ENCODE results near the gene ARHGAP12.
"Not testable (repeated sequence)": the region's sequence is repeated elsewhere in the genome, so short reads cannot be mapped to it uniquely, and the experiment has no call there.

Gene ARHGAP12

DNA sequence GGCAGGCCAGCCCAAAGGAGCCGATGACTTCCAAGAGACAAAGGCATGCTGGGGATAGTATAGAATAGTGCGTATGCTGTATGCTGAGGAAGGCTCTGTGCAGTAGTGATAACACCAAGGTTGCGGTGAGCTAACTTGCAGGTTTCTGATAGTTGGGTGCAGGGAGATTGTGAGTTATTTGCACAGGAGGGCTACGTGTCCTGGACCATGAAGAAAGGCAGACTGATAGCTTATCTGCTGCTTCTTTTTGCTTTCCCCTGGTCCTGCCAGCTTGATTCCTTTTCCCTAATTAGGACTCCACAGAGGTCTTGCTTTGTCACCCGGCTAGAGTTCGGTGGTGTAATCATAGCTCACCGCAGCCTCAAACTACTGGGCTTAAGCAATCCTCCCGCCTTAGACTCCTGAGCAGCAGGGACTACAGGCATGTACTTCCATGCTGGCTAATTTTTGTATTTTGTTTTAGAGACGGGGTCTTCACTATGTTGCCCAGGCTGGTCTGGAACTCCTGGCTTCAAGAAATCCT, 43.9 kb upstream of the ARHGAP12 start:
- DNase-seq (ENCODE audit: low spot score) = no peak
- in situ Hi-C loops (cut with MboI; ENCODE audit: low sequenced_read_pairs, unreplicated experiment) = no loop called here
- TF ChIP-seq, protein P1, sequence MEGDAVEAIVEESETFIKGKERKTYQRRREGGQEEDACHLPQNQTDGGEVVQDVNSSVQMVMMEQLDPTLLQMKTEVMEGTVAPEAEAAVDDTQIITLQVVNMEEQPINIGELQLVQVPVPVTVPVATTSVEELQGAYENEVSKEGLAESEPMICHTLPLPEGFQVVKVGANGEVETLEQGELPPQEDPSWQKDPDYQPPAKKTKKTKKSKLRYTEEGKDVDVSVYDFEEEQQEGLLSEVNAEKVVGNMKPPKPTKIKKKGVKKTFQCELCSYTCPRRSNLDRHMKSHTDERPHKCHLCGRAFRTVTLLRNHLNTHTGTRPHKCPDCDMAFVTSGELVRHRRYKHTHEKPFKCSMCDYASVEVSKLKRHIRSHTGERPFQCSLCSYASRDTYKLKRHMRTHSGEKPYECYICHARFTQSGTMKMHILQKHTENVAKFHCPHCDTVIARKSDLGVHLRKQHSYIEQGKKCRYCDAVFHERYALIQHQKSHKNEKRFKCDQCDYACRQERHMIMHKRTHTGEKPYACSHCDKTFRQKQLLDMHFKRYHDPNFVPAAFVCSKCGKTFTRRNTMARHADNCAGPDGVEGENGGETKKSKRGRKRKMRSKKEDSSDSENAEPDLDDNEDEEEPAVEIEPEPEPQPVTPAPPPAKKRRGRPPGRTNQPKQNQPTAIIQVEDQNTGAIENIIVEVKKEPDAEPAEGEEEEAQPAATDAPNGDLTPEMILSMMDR (IDR thresholded peaks at IDR 0.05; ENCODE audit: borderline replicate concordance, control extremely low read depth, extremely low read depth, insufficient read depth, missing control alignments) = no peak

DNA sequence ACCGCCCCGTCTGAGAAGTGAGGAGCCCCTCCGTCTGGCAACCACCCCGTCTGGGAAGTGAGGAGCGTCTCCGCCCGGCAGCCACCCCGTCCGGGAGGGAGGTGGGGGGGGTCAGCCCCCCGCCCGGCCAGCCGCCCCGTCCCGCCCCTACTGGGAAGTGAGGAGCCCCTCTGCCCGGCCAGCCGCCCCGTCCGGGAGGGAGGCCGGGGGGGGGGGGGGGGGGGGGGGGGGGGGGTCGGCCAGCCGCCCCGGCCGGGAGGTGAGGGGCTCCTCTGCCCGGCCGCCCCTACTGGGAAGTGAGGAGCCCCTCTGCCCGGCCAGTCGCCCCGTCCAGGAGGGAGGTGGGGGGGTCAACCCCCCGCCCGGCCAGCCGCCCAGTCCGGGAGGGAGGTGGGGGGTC, 41.2 kb upstream of the ARHGAP12 start:
- DNase-seq (ENCODE audit: low spot score); in situ Hi-C loops (cut with MboI; ENCODE audit: low sequenced_read_pairs, unreplicated experiment): not testable (repeated sequence)

DNA sequence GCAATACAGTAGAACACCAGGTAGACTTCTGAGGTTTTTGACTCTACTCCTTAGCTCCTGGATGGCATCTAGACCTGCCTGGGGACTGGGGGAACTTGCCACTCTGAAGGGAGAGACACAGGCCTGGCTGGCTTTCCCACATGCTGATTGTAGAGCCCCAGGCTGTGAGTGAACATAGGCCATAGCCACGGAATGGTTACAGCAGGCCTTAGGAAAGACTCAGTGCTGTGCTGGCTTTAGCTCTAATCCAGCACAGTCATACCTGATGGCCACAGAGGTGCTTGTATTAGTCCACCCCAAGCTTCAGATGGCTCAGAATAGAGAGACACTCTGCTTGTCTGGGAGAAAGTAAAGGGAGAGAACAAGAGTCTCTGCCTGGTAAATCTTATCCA, 35.0 kb upstream of the ARHGAP12 start:
- TF ChIP-seq, protein P1 (IDR thresholded peaks at IDR 0.05; ENCODE audit: borderline replicate concordance, control extremely low read depth, extremely low read depth, insufficient read depth, missing control alignments) = no peak
- no peak for DNase-seq (ENCODE audit: low spot score)
- in situ Hi-C loops (cut with MboI; ENCODE audit: low sequenced_read_pairs, unreplicated experiment) = no loop called here

DNA sequence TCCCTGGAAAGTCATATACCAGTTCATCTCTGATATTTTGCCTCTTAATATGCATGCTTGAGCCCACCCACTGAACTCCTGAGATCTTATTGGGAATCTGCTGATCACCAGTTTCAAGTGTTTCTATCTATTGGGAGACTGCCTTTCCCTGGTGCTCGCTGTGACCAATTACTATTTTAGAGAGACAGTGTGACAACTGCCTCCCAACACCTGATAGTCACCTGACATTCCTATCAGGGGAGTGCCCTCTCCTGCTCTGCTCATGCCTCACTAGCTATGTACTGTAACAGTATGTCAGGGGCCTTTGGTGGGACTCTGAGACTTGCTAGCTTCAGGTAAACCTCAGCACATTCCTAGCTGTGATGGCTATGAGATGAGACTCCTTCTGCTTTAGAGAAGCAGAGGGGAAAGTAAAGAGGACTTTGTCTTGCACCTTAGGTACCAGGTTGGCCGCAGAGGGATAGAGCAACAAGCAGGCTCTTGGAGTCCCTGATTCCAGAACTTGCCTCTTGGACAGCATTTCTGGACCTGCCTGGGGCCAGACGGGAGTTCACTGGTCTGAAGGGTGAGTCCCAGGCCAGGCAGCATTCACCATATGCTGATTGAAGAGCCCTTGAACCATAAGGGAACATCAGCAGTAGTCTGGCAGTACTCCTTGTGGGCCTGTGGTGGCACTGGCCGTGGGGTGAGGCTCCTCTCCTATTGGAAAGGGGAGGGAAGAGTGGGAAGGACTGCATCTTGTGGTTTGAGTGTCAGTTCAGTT, 34.4 kb upstream of the ARHGAP12 start:
- TF ChIP-seq, protein P1 (IDR thresholded peaks at IDR 0.05; ENCODE audit: borderline replicate concordance, control extremely low read depth, extremely low read depth, insufficient read depth, missing control alignments) = no peak
- DNase-seq (ENCODE audit: low spot score) = no peak
- in situ Hi-C loops (cut with MboI; ENCODE audit: low sequenced_read_pairs, unreplicated experiment) = no loop called here

DNA sequence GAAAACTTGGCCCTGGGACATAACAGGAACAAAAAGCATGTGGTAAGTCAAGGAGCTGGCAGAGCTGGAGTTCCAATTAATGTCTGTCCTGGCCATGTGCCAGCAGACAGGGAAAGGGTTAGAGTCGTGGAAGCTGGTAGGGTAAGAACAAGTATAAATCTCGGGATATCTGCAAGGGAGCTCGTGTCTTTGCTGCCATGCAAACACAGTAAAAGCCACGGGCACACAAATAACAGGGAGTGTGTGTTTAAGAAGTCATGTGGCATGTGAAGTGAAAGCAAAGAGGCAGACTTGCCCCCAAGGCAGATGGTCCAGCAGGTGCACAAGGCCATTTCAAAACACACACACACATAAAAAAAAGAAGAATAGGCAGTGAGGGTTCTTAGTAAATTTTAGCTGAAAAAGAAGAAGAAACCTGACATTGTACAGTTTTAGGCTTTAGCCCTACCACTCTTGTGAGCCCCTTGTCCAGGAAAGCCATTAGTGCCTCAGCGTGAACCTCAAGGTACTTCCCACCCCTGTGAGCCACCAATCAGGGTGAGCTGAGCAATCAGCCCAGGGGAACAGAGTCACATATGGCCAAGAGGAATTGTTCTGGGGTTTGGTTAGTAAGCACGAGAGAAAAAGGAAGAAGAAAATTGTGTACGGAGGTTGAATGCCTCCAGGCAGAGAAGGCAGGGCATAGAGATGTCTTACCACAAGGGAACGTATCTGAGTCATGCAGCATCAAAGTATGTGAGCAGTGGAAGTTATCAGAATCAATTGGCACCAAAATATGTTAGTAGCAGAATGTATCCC, 32.8 kb upstream of the ARHGAP12 start:
- DNase-seq (ENCODE audit: low spot score) = peak; percentile 20
- in situ Hi-C loops (cut with MboI; ENCODE audit: low sequenced_read_pairs, unreplicated experiment) = no loop called here
- TF ChIP-seq, protein P1 (IDR thresholded peaks at IDR 0.05; ENCODE audit: borderline replicate concordance, control extremely low read depth, extremely low read depth, insufficient read depth, missing control alignments) = no peak

DNA sequence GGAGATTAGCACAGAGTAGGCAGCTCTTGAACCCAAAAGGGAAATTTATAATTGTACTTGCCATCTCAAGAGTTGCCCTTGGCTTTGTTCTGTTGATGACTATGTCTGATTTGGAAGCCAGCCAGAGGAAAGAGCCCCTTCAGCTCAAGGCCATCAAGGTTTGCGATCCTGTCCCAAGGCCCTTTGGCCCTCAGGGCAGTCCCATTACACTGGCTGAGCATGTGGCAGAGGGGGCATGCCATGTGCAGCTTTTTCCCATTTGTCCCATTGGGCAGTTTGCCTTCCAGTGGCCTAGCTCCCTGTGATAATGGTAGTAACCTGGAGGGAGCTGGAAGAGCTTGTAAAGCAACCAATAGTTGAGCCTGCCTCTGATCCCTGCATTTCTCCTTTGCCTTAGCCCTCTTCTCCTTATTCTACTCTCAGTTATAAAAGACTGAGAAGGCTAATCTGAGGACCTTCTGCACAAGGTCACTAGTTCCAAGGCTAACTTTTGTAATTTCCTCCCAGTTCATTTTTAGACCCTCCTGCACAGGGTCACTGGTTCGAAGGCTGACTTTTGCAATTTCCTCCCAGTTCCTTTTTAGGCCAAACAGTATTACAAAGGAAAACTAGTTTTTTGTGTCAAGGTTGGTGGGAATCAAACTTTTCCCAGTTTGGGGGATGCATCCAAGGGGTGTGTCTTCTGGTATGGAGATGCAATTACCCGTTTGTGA, 31.0 kb upstream of the ARHGAP12 start:
- TF ChIP-seq, protein P1 (IDR thresholded peaks at IDR 0.05; ENCODE audit: borderline replicate concordance, control extremely low read depth, extremely low read depth, insufficient read depth, missing control alignments) = no peak
- in situ Hi-C loops (cut with MboI; ENCODE audit: low sequenced_read_pairs, unreplicated experiment) = no loop called here
- no peak for DNase-seq (ENCODE audit: low spot score)

Measured in GM13976 (cell line).